SKM-1 (cell line): ENCODE measurements around the gene DAND5.

Experiments used
- DNase-seq: peaks from one replicate; lab custom pipeline; 2025; ENCODE audit not compliant: unreplicated experiment; lab: John Stamatoyannopoulos, UW

DAND5 gene, protein sequence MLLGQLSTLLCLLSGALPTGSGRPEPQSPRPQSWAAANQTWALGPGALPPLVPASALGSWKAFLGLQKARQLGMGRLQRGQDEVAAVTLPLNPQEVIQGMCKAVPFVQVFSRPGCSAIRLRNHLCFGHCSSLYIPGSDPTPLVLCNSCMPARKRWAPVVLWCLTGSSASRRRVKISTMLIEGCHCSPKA

DNA sequence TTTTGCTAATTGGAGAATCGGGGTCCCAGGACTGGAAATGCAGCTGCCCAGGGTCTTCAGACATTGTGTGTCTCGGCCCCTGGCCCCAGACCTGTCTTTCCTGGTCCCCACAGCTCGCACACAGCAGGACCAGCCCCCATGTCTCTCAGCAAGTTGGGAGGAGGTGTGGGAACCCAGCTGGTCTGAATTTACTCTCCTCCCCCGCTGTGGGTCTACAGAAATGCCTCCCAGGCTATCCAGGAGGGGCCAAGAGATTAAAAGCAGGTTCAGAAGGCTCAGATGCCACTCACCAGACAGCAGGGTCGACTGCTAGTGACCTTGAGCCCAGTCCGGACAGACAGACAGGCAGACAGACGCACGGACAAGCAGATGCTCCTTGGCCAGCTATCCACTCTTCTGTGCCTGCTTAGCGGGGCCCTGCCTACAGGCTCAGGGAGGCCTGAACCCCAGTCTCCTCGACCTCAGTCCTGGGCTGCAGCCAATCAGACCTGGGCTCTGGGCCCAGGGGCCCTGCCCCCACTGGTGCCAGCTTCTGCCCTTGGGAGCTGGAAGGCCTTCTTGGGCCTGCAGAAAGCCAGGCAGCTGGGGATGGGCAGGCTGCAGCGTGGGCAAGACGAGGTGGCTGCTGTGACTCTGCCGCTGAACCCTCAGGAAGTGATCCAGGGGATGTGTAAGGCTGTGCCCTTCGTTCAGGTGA, at the start of gene DAND5:
TSS of gene DAND5 (plus strand) at position 285 of the 697 bp plus-strand sequence. CDS start at position 370, 85 bp downstream.
- DNase-seq, result no peak

DNA sequence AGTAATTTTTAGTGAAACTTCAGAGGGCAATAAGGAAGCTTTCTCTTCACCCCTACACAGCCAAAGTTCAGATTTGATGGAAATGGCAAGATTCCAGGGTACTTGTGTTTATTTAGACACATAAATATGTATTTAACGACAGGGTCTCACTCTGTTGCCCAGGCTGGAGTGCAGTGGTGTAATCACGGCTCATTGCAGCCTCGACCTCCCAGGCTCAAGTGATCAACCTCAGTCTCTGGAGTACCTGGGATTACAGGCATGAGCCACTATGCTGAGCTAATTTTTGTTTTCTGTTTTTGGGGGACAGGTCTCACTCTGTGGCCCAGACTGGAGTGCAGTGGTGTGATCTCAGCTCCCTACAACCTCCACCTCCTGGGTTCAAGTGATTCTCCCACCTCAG, 48.3 kb upstream of the DAND5 start:
- DNase-seq, result no peak

DNA sequence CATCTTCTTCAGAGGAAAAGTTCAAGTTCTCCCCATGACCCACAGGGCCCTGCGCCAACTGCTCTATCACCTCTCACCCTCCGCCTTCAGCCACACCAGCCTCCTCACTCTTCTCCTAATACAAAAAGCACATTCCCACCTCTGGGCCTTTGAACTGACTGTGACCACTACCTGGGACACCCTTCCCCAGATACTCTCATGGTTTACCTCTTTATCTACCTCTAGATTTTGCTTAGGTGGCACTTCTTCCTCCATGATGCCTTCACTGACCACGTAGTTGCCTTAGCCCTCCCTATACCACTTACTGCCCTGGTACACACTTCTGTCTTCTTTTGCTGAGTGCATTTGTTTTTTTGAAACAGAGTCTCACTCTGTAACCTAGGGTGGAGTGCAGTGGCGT, 46.4 kb upstream of the DAND5 start:
- DNase-seq, result no peak

DNA sequence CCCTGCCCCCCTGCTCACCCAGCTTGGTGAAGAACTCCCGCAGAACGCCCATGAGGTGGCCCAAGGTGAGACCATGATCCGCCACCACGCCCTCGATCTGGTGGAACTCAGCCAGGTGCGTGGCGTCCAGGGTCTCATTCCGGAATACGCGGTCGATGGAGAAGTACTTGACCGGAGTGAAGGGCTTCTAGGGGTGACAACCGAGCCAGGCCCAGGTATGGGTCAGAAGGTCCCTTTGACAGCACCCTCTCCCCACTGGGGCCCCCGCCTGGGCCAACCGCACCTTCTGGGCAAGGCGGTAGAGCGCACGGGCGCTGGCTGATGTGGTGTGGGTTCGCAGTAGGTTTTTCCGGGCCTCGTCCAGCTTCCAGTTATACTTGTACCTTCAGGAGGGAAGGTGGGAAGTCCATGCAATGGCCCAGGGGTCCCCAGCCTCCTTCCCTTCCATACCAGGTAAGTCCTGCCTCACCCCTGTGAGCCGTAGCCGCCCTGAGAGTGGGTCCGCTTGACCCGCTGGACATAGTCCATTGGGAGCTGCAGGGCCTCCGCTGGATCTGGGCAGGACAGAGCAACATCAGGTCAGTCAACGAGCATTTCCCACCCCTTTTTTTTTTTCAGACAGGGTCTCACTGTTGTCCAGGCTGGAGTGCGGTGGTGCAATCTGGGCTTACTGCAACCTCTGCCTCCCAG, 44.6 kb upstream of the DAND5 start:
- no peak for DNase-seq

DNA sequence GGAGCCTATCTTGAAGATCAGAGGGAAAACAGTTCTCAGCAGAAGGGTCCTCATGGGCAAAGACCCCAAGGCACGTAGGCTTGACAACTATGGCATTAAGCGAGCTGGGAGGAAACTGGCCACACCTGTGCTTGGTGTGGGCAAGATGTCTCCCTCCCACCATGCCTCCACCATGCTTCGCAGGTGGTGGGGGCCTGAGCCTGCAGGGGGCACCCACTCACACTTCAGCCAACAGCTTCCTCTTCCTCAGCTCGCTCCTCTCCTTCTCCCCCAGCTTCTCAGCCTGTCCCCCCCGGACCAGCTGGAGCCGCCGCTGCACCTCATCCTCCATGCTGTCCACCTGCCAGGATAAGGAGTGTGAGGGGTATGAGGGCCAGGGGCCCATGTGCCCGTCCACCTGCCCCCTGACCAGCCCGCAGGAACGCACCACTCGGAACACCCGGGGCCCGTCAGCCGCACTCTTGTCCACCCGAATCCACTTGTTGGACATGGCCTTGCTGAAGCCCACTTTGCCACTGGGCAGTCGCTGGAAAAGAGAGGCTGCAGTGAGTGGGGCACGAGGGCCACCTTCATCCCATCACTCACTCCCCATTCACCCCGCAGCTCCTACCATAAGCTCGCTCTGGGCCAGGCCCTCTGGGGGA, 39.3 kb upstream of the DAND5 start:
- no peak for DNase-seq

DNA sequence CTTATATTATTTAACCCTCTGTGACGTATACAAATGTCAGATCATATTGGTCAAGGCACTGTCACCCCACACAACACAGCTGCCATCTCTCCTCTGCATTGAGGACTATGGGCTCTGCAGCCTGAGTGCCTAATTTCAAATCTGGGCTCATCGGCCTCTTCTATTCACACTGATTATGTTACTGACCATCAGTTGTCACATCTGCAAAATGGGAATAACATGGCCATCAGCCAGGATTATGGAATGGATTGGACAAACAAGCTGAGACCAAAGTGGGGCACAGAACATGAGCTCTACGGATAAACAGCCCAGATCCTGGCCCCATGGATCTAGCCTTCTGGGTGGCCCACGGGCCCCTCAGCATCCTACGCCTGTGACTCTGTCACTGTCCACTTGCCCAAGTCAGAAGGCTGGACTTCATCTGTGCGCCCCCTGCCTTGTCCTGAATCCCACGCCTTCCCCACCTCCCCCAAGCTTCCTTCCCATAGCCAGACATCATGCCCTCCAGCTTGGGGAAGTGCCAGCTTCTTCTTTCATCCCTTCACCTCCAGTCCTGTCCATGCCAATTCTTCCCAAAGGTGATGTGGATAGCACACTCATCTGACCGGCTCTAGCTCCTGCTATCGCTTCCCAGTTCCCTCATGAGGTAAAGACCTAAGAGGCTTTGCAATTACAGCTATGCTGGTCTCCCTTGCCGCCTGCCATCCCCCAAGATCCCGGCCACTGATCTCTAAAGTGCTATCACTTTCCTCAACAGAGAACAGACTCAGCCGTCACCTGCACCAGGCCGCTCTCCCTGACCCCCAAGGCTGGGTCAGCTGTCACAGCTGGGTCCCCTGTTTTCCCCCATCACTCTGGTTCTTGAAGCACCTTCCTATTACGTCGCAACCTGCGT, 36.7 kb upstream of the DAND5 start:
- no peak for DNase-seq

DNA sequence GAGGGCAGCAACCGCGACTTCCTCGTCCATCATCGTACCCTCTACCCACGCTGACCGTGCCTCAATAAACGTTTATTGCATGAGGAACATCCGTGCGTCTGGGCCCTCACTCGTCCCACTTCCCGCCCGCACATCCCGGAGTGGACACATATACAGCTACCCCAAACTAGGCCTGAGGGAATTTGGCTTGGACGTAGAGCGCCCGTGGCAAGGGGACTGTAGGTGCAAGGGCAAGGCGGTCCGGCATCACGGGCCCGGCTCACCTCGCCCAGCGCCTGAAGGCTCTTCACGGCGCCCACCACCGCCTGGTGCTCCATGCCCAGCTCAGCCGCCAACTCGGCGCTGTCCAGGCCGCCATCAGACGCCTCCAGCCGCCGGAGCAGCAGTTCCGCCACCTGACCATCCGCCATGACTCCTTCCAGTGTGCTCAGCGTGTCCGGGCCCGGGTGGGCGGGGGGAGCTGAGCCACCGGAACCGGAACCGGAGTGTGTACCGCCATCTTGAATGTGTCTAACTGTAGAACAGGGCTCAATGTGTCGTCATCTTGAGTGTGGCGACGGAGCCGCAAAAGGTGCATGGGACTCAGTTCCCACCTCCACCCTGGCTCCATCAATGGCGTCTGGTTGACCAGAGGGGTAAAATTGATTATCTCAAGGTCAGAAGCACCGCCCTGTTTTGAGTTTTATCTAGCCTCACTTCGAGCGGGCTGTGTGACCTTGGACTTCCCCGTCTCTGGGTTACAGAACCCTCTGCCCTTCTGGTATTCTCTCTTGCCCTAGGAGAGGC, 35.9 kb upstream of the DAND5 start, which contains the start of gene FARSA:
TSS of gene FARSA (minus strand) at position 425 of the 786 bp plus-strand sequence. CDS start at position 410, 15 bp downstream.
- peak; percentile 88 for DNase-seq

DNA sequence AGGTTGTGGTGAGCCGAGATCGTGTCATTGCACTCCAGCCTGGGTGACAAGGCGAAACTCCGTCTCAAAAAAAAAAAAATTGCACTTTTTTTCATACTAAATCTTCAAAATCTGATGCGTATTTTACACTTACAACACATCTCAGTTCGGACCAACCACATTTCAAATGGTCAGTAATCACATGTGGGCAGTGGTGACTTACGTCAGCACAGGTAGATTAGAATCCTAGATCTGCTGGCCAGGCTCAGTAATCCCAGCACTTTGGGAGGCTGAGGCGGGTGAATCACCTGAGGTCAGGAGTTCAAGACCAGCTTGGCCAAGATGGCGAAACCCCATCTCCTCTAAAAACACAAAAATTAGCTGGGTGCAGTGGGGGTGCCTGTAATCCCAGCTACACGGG, 34.3 kb upstream of the DAND5 start:
- no peak for DNase-seq

DNA sequence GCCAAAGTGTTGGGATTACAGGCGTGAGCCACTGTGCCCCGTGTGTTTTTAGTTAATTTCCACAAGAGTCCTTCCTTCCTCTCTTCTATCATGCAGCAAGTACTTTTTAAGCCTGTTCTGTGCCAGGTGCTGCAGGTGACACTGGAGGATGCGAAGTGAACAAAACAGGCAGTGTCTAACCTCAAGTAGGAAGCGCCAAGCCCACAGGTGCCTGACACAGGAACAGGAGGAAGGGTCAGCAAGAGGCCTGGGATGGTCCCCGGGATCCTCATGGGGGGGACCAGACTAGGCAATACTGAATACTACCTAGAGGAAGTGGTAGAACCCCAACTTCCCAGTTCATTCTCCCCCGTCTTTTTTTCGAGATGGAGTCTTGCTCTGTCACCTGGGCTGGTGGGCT, 32.8 kb upstream of the DAND5 start:
- no peak for DNase-seq

DNA sequence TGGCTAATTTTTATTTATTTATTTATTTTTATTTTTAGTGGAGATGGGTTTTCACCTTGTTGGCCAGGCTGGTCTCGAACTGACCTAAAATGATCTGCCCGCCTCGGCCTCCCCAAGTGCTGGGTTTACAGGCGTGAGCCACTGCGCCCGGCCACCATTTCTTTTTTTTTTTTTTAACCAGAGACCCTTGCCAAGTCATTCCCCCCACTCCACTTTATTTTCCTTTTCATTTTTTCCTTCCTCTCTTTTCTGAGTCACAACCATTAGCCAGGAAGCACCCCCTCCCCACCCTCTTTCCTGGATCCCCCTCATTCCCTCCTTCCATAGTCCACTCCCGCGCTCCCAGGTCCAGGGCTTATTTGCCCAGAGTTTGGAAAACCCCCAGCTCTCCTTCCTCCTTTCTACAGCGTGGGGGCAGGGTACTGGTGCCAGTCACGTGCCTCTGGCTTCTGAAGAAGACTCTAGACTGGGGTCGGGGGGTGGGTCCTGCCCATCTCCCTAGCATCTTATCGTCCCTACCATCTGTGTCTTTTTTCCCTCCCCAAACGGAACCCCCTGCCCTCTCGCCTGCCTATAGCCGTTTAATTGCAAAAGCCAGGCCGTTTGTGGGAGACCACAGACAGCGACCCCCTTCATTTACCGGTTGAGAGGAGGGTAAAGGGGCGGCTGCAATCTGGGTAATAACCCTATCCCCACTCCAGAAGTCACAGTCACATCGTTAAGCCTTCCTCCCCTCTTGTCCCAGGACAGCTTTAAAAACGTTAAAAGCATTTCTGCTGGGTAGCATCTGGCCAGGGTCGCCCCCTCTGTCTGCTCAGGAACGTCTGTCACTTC, 32.1 kb upstream of the DAND5 start:
- peak; percentile 78 for DNase-seq

DNA sequence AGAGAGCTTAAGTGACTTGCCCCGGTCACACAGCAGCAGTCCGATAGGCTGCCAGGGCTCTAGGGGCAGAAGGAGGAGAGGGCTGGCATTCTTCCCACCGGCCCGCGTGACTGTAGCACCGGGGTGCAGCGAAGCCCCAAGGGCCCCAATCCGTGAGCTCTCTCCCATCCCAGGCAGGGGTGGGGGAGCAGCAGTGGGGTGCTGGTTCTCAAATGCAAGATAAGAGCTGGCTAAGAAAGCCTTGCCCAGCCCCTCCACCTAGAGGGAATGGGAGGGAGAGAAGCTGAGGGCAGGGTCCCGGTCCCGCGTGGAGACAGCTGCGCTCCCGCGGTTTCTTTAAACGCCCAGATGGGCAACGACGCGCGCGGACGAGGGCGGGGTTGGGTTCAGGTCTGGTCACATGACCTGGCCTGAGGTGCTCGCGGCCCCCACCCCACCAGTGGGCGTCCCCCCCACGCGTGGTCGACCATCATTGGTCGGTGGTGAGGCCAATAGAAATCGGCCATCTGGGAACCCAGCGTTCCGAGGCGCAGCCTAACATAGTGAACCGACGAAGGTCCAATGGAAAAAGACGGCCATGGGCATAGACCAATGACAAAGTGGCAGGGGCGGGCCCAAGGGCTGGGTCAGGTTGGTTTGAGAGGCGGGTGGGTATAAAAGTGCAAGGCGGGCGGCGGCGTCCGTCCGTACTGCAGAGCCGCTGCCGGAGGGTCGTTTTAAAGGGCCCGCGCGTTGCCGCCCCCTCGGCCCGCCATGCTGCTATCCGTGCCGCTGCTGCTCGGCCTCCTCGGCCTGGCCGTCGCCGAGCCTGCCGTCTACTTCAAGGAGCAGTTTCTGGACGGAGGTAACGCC, 31.2 kb upstream of the DAND5 start, which contains the start of gene CALR:
TSS of gene CALR (plus strand) at position 683 of the 852 bp plus-strand sequence. CDS start at position 754, 71 bp downstream.
- peak; percentile 98 for DNase-seq

DNA sequence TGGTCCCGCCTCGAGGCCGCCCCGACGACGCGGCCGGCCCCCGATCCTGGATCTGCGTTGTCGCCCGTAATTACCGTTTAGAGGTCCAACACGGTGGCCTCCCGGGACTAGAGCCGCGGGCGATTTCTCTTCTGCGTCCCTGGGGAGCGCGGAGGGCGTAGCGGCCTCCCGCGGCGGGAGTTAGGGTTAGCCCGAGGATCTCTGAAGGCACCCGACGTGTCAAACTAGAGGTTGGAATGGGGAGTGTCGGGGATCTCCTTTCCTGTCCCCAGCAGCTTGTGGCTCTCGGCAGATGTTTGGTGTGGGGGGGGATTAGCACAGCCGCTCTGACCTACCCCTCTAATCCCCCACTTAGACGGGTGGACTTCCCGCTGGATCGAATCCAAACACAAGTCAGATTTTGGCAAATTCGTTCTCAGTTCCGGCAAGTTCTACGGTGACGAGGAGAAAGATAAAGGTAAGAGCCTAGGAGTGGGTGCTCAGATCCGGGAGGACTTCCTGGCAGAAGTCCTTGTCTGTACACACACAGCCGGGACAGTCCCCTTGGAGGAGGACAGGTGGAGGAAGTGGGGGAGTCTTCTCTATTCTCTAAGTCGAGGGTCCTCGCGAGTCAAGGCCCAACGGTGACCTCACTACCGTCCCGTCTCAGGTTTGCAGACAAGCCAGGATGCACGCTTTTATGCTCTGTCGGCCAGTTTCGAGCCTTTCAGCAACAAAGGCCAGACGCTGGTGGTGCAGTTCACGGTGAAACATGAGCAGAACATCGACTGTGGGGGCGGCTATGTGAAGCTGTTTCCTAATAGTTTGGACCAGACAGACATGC, 30.4 kb upstream of the DAND5 start:
- no peak for DNase-seq

DNA sequence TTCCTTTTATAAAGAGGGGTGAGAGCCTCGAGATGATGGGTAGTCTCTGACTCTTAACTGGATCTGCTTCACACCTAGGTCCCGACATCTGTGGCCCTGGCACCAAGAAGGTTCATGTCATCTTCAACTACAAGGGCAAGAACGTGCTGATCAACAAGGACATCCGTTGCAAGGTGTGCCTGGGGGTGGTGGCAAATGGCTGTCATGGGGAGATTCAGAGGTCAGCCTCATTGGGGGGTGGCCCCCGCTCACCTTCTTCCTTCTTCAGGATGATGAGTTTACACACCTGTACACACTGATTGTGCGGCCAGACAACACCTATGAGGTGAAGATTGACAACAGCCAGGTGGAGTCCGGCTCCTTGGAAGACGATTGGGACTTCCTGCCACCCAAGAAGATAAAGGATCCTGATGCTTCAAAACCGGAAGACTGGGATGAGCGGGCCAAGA, 29.4 kb upstream of the DAND5 start:
- DNase-seq, result no peak

DNA sequence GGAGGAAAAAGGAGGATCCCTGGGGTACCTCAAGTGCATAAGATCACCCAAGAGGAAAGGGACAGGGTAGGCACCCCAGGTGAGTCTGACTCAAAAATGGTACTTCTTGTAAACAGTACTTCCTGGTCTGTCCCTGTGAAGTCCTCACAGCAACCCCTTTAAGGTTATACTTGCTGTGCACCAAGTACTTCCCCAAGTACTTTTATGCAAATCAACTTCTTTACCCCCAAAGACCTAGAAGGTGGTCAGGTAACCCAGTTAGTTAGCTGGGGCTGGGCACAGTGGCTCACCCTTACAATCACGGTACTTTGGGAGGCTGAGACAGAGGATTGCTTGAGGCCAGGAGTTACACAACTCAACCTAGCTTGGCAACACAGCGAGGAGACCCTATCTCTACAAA, 28.5 kb upstream of the DAND5 start:
- DNase-seq, result no peak

DNA sequence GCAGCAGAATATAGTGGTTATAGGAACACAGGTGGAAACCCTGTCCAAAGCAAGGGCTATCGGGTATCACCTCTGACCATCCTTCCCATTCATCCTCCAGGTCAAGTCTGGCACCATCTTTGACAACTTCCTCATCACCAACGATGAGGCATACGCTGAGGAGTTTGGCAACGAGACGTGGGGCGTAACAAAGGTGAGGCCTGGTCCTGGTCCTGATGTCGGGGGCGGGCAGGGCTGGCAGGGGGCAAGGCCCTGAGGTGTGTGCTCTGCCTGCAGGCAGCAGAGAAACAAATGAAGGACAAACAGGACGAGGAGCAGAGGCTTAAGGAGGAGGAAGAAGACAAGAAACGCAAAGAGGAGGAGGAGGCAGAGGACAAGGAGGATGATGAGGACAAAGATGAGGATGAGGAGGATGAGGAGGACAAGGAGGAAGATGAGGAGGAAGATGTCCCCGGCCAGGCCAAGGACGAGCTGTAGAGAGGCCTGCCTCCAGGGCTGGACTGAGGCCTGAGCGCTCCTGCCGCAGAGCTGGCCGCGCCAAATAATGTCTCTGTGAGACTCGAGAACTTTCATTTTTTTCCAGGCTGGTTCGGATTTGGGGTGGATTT, 25.8 kb upstream of the DAND5 start:
- no peak for DNase-seq

DNA sequence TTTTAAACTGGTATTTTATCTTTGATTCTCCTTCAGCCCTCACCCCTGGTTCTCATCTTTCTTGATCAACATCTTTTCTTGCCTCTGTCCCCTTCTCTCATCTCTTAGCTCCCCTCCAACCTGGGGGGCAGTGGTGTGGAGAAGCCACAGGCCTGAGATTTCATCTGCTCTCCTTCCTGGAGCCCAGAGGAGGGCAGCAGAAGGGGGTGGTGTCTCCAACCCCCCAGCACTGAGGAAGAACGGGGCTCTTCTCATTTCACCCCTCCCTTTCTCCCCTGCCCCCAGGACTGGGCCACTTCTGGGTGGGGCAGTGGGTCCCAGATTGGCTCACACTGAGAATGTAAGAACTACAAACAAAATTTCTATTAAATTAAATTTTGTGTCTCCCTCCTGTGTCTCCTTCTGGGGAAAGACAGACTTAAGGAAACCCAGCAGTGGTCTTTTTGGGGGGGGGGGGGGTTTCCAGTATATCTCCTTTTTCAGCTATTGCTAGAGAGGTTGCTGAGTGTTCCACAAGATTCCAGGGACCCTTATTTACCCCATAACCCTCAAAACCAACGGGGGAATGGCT, 25.2 kb upstream of the DAND5 start:
- DNase-seq, result no peak
